HG02870 (cell line): ENCODE measurements around the gene WDR62.

Source experiments
- ATAC-seq: cut with Tn5 transposase; IDR thresholded peaks from one replicate; pipeline ENCODE4 v1.9.1; 2021; ENCODE audit warnings: mild to moderate bottlenecking, moderate library complexity; ENCODE audit not compliant: unreplicated experiment

The WDR62 gene

DNA sequence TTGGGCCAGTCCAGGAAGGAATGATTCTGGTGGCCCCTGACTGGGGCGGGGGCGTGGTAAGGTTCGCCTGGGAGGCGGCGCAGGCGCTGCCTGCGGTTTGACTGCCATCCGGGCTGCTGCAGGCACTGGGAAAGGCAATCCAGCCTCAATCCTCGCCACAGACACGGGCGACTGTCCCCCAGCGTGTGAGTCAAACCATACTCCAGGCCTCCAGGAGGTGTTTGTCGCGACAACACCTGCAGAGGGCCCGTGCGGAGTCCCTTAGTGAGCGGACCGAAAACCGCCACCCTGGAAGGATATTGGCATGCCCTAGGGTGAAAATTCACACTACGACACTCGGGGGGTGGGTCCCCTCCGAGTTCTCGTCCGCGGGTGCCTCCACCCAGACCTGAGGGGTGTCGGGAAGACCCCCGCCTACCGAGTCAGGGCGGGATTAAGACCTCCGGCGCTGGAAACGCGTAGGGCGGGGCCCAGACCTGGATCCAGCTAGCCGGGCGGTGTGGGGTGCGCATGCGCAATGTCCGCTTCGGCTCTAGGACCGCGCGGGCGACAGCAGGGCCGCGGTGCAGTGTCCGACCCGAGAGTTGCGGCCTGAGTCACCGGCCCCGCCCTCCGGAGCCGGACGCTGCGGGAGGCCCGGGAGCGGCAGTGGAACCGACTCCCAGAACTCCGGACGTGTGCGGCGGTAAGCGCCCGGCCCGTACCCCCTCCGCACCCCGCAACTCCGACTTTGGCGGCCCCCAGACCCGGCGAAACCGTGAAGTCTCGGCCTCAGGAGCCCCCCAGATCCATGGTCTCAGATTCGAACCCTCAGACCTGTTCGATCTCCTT lies 85.0 kb downstream of the WDR62 start, which contains the start of gene CAPNS1:
CAPNS1 (plus strand) TSS at position 594 of the 831 bp plus-strand sequence. CDS start 946 bp downstream, outside the sequence.
- ATAC-seq = peak; percentile 79

GRCh38 chr19:36140304-36141038 lies 85.8 kb downstream of the WDR62 start:
- no peak for ATAC-seq

- ATAC-seq = peak; percentile 36
Observed at GRCh38 chr19:36141039-36141927, 86.6 kb downstream of the WDR62 start.

DNA sequence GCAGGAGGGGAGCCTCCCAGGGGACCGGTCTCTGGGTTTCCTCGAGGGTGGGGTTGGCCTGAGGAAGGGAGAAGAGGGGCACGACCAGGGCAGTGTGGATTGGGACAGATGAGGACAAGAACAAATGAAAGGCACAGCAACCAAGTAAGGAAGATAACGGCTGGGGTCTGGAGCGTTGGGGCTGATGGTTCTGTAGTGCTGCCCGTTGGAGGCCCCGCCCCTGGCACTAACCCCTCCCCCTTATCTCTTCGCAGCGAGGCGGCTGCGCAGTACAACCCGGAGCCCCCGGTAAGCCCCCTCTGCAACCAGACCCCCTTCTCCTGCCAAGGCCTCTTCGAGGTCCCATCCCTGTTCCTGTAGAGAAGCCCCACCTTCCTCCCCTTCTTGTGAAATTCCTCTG lies 87.3 kb downstream of the WDR62 start:
- no peak for ATAC-seq

- ATAC-seq = no peak
Observed at GRCh38 chr19:36142496-36142895, 87.8 kb downstream of the WDR62 start.

- no peak for ATAC-seq
Observed at GRCh38 chr19:36144624-36145023, 89.9 kb downstream of the WDR62 start.

DNA sequence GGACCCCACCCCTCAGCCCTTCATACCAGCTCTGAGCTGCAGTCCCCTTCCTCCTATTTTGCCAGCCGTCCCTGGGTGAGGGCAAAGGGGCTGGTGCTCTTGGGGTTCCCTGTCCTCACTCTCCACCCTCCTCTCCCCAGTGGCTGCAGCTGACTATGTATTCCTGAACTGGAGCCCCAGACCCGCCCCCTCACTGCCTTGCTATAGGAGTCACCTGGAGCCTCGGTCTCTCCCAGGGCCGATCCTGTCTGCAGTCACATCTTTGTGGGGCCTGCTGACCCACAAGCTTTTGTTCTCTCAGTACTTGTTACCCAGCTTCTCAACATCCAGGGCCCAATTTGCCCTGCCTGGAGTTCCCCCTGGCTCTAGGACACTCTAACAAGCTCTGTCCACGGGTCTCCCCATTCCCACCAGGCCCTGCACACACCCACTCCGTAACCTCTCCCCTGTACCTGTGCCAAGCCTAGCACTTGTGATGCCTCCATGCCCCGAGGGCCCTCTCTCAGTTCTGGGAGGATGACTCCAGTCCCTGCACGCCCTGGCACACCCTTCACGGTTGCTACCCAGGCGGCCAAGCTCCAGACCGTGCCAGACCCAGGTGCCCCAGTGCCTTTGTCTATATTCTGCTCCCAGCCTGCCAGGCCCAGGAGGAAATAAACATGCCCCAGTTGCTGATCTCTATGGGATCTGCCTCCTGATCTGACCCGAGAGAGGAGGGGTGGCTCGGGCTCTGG lies 95.1 kb downstream of the WDR62 start:
- ATAC-seq = no peak

- ATAC-seq = no peak
Observed at GRCh38 chr19:36150586-36150985, 95.9 kb downstream of the WDR62 start.

DNA sequence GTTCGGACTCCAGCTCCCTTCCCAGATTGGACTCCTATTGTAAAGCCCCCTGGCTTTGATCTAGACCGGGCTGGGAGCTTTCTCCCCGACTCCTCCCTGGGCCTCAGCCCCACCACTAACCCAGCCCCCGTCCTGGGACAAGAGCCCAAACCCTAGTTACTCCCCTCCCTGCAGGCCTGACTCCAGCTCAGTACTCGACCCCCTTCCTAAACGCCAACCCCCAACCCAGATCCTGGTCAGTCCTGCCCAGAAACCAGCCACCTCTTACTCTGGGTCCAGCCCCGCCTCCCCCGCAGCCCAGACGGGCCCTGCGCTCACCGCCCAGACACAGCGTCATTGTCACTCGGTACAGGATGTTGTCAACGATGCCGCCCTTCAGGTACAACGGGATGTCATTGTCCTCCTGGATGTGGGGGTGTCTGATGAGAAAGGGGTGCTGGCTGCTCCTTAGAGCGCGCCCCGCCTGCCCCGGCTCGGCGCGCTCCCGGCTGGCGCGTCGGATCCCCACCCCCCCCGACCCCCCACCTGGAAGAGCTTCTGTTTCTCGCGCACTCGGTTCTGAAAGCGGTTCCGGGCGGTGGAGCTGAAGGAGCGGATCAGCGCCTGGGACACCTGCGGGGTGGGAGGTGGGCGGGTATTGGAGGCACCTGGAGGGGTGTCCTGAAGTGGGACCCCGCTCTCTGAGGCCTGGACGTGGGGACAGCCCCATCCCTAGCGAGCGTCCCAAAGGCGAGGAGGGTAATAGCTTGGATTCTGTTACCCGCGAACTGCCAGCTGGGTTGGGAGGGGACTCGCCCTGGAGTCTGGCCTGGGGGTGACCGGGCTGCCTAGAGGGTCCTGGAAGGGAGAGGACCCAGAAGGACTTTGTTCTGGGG lies 96.7 kb downstream of the WDR62 start:
- ATAC-seq = no peak

- no peak for ATAC-seq
Observed at GRCh38 chr19:36152019-36152351, 97.3 kb downstream of the WDR62 start.

DNA sequence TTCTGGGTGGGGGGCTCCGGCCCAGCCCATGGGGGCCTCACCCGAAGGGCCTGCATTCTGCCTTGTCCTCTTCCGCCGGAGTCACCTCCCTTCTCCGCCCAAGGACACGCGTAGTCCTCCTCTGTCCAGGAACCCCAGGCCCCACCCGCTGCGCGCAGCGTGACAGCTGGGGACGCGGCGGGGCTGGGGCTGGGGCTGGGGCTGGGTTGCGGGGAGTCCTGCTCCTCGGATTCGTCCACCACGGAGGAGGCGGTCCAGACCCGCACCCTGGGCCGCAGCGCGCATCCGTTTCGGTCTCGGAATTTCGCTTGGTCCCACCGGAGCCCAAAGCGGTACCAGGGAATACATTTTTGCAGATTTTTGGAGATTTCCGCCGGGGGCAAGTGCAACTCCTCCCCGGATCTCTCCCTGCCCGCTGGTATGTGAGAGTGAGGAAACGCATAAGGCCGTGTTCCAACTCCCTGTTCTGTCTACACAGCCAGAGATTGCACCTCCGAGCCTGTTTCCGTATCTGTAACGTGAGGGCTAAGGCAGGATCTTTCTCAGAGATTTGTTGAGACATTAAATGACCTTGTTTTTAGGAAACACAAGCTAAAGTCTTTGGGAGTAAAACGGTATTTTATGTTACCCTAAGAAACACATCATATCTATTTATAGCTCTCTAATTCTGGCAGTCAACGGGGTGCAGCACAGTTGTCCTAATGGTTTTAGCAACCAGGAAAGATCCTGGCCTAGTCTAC lies 97.8 kb downstream of the WDR62 start, which contains the start of gene COX7A1:
COX7A1 (minus strand) TSS at position 96 of the 740 bp plus-strand sequence; CDS start at position 56, 40 bp downstream.
- ATAC-seq = no peak

DNA sequence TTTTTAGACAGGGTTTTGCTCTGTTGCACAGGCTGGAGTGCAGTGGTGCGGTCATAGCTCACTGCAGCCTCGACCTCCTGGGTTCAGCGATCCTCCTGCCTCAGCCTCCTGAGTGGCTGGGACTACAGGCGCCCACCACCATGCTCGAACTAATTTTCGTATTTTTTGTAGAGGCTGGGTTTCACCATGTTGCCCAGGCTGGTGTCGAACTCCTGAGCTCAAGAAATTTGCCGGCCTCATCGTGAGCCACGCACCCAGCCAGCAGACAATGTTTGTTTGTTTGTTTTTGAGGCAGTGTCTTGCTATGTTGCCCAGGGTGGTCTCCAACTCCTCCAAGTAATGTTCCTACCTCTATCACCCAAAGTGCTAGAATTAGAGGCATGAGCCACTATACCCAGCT lies 98.4 kb downstream of the WDR62 start:
- ATAC-seq = no peak
